ENCODE measurements around the gene PTCSC3. TPM values are rescaled to one million over a fixed set of nuclear protein-coding genes. Genes with fewer than 3 reads are reported as not detected.

Gene PTCSC3
- not detected for polyA plus RNA-seq (2012; ENCODE audit: insufficient read depth, insufficient read length)

GRCh38 chr14:36176524-36176923 is at the start of gene PTCSC3:
PTCSC3 (minus strand) TSS chr14:36176722.
- H3K4me3 ChIP-seq (ENCODE audit: low read length), result no peak within 1 kb of the TSS
- no peak for DNase-seq (ENCODE audit: low read depth, low spot score)

DNA sequence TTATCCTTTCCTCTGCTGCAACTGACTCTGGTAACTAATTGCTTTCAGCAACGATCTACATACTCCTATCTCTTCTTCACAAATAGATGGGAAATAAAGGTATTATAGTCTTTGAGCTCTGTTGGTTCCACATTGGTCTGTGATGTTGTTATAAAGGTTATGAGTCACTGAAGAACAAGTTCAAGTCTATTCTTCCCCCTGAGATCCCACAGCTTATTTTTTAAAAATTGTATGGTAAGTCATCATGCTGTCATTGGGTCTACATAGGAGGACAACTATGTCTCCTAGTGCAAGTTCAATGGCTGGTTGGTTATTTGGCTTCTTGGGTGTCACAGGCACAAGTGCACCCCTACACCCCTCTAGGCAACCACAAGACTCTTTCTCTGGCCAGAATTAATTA is 49.6 kb upstream of the PTCSC3 start:
- no peak overlapping the region for H3K4me3 ChIP-seq (ENCODE audit: low read length)
- no peak for DNase-seq (ENCODE audit: low read depth, low spot score)

GRCh38 chr14:36224176-36224575 is 47.7 kb upstream of the PTCSC3 start:
- H3K4me3 ChIP-seq (ENCODE audit: low read length), result no peak overlapping the region
- DNase-seq (ENCODE audit: low read depth, low spot score), result no peak

DNA sequence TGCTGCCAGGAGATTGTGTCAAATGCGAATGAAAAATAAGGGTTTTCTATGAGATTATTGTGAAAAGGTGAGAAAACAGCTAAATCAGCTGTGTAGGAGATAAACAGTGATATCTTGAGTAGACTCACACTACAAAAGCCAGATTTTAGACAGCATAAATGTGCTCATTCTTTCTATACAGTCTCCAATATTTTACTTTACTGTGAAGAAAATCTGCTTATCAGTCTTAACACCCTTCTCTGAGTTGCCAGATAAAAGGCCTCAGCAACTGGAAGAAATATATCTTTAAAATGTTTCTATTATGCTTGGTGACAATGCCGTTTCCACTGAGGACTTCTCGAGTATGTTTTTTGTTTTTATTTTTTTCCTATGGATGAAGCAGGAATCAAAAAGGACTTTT is 47.0 kb upstream of the PTCSC3 start:
- H3K4me3 ChIP-seq (ENCODE audit: low read length), result no peak overlapping the region
- DNase-seq (ENCODE audit: low read depth, low spot score), result no peak

GRCh38 chr14:36222952-36223468 is 46.5 kb upstream of the PTCSC3 start:
- H3K4me3 ChIP-seq (ENCODE audit: low read length), result no peak overlapping the region
- no peak for DNase-seq (ENCODE audit: low read depth, low spot score)

- H3K4me3 ChIP-seq (ENCODE audit: low read length), result no peak overlapping the region
- no peak for DNase-seq (ENCODE audit: low read depth, low spot score)
These were observed 45.8 kb upstream of the PTCSC3 start for GRCh38 chr14:36222337-36222736.

- DNase-seq (ENCODE audit: low read depth, low spot score), result no peak
- H3K4me3 ChIP-seq (ENCODE audit: low read length), result no peak overlapping the region
These were observed 44.6 kb upstream of the PTCSC3 start for GRCh38 chr14:36221112-36221511.

DNA sequence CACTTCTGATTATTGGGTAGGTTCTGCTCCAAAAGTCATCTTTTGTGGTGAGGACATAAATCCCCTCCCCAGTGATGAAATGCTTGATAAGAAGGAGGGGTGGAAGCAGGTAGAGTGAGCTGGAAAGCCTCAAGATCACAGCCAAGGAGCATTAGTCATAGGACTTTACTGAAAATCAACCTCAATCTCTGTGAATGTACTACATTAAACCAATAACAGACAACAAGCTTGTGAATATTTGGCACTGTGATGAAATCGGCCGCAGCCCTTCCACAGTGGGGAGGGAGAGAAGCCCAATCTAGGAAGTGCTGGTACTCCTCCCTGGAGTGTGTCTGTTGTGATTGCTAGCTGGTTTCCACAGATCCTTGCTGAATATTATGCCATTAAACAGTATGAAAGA is 41.2 kb upstream of the PTCSC3 start:
- no peak for DNase-seq (ENCODE audit: low read depth, low spot score)
- no peak overlapping the region for H3K4me3 ChIP-seq (ENCODE audit: low read length)

DNA sequence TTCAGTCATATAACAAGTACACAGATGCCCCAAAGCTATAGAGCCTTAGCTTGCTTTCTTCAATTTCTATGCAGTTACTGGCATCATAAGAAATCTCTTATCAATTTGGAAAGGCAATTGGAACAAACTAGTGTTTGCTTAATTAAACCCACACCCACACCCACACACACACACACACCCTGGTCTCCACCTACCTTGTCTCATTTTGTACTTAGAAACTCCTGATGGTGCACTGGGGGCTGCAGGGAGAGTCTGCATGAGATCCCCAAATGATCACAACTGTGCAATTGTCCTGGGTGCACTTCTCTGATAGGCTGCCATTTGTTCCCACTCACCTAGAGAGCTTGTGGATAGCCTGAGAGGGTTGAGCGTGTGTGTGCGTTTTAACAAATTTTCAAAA is 40.5 kb upstream of the PTCSC3 start:
- no peak overlapping the region for H3K4me3 ChIP-seq (ENCODE audit: low read length)
- no peak for DNase-seq (ENCODE audit: low read depth, low spot score)

GRCh38 chr14:36215217-36215598 is 38.7 kb upstream of the PTCSC3 start:
- no peak overlapping the region for H3K4me3 ChIP-seq (ENCODE audit: low read length)

DNA sequence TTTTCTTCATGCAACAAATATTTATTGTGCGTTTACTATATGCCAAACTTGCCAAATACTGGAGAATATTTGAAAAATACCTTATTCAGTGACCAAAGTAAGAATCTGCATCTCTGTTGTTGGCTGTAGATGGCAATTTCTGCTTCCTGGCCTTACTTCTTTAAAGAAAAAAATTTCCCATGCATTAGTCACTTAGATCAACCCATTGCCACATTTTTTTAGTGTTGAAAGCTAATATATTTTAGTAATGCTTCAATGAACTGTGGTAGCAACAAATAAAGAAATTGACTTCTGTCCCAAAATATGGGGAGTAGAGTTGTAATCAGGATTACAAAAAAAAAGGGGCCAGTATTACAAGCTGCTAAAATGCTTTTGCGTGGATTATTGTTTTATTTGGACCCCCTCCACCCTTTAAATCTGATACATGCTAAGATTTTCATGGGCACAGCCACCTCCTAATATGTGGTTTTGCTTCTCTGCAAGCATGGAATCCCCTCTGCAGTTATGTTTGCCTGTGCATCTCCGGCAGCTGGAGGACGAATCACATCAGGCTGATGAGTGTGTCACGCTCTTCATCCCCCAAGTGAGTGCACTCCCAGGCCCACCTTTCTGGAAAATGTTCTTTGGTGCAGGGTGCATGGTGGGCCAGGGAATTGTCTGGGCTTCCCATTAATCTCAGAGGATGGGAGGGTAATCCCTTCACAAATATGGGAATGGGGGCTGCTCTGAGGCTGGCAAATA is 38.1 kb upstream of the PTCSC3 start:
- no peak for DNase-seq (ENCODE audit: low read depth, low spot score)
- no peak overlapping the region for H3K4me3 ChIP-seq (ENCODE audit: low read length)

More at GRCh38 chr14:36215217-36215598, 38.7 kb upstream of the PTCSC3 start:
- no peak for DNase-seq (ENCODE audit: low read depth, low spot score)

DNA sequence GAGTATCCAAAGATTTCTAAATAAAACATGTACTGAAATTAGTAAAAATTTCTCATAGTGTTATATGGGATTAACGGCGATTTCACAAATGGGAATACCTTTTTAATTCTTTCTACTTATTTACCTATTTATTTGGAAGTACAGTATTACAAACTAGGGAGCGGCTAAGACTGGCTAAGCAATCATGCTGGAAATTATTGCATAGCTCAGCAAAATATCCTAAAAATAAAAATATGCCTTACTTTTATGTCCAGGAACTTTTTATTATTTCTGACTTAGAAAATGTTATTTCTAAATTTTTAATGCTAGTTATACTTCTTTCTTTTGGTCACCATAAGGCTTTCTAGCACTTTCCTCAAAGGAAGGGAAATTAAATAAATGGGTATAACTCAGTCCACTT is 36.5 kb upstream of the PTCSC3 start:
- no peak overlapping the region for H3K4me3 ChIP-seq (ENCODE audit: low read length)
- no peak for DNase-seq (ENCODE audit: low read depth, low spot score)

DNA sequence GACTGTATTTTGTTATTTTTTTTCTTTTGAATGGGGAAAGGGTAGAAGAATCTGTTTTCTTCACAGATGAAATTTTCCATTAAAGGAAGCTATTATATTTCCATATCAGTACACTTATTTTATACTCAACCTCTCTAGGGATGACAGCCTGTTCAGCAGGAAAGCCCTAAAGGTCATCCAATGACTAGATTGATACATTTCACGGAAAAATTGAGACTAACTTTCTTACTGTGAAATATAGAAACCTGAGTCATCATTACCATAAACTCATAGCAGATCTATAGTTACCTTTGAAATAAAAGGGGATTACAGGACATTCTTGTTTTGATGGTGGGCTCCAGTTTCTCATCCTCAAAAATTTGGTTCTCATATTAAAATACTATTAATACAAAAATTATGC is 36.1 kb upstream of the PTCSC3 start:
- no peak for DNase-seq (ENCODE audit: low read depth, low spot score)
- no peak overlapping the region for H3K4me3 ChIP-seq (ENCODE audit: low read length)

- H3K4me3 ChIP-seq (ENCODE audit: low read length), result no peak overlapping the region
- DNase-seq (ENCODE audit: low read depth, low spot score), result no peak
These were observed 32.3 kb upstream of the PTCSC3 start for GRCh38 chr14:36208690-36209278.

- DNase-seq (ENCODE audit: low read depth, low spot score), result no peak
These were observed 31.0 kb upstream of the PTCSC3 start for GRCh38 chr14:36207500-36207899.

DNA sequence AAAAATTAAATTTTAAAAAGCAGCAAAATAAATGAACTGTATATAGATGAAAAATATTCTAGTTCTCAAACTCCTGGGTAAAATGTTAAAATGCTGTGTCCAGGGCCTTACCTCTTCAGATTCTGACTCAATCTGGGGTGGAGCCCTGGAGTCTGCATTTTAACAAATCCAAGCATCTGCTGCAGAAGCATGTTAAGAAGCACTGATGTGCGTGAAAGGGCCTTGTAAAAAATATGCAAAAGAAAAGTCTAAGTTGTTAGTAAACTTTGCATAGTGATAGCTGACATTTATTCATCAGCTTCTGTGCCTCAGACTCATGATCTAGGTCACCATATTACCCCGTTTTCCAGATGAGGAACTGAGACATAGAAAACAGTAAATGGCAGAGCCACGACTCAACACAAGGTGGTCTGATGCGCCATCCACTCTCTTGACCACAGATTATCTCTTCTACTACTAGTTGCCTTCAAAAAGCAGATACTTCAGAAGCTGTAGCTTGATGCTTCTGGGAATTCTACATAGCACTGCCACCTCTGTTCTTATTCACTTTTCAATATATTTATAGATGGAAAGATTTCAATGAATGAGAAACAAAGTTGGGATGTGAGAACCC is 28.0 kb upstream of the PTCSC3 start:
- no peak for DNase-seq (ENCODE audit: low read depth, low spot score)
- H3K4me3 ChIP-seq (ENCODE audit: low read length), result no peak overlapping the region

More at GRCh38 chr14:36207500-36207899, 31.0 kb upstream of the PTCSC3 start:
- H3K4me3 ChIP-seq (ENCODE audit: low read length), result no peak overlapping the region

- no peak for DNase-seq (ENCODE audit: low read depth, low spot score)
- H3K4me3 ChIP-seq (ENCODE audit: low read length), result no peak overlapping the region
These were observed 21.9 kb upstream of the PTCSC3 start for GRCh38 chr14:36198378-36198777.

GRCh38 chr14:36194663-36195062 is 18.1 kb upstream of the PTCSC3 start:
- H3K4me3 ChIP-seq (ENCODE audit: low read length), result no peak overlapping the region
- DNase-seq (ENCODE audit: low read depth, low spot score), result no peak

GRCh38 chr14:36192530-36192929 is 16.0 kb upstream of the PTCSC3 start:
- H3K4me3 ChIP-seq (ENCODE audit: low read length), result no peak overlapping the region
- no peak for DNase-seq (ENCODE audit: low read depth, low spot score)

DNA sequence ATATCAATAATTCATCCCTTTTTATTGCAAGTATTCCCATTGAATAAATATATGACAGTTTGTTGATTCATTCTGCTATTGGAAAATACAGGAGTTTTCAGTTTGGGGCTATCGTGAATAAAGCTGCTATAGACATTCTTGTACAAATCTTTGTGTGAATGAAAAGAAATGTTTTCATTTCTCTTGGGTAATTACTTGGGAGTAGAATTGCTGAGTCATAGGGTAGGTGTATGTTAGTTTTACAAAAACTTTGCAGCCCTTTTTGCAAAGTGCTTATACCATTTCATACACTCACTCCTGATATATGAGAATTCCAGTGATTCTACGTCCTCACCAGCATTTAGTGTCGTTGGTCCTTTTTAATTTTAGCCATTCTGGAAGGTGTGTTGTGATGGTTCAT is 6.9 kb upstream of the PTCSC3 start:
- no peak overlapping the region for H3K4me3 ChIP-seq (ENCODE audit: low read length)

More for the DNA sequence above, 6.9 kb upstream of the PTCSC3 start:
- DNase-seq (ENCODE audit: low read depth, low spot score), result no peak
